Kidney glomerular epithelial cell (primary cell): Measurements from ENCODE around the gene GSE1.

Source experiments
- DNase-seq: peaks from one replicate; lab custom pipeline; 2025; lab: John Stamatoyannopoulos, UW

Gene GSE1

GRCh38 chr16:85616607-85617321, 3.6 kb downstream of the GSE1 start:
- no peak for DNase-seq

DNA sequence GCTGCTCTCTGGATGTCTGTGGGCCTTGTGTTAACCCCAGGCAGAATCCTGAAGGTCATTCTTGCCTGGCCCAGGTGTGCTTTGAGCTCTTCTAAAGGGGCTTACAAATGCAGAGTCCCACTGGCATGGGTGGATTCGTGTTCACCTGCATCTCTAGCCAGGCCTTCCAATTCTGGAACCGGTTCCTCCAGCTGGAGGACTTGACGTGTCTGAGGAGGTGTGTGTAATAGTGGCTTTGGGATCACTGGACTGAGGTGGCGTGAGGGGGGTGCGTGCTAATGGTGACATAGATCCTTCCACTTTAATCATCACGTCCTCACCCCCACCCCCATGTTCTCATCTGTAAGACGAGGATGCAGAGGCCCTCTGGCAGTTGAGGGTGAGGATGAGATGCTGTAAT, 4.8 kb downstream of the GSE1 start:
- no peak for DNase-seq

DNA sequence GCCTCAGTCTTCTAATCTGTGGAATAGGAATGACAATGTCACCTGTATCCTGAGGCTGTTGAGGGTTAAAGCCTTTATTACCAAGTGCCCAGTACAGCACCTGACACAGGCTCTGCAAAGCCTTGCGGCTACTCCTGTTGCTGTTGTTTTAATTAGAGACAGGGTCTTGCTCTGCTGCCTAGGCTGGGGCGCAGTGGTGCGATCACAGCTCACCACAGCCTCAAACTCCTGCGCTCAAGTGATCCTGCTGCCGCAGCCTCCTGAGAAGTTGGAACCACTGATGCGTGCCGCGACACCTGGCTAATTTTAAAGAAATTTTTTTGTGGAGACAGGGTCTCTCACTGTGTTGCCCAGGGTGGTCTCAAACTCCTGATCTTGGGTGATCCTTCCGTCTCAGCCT, 5.4 kb downstream of the GSE1 start:
- DNase-seq, result no peak

- DNase-seq, result no peak
These were observed 6.2 kb downstream of the GSE1 start for GRCh38 chr16:85619101-85619891.

GRCh38 chr16:85620374-85620773, 7.3 kb downstream of the GSE1 start:
- no peak for DNase-seq

DNA sequence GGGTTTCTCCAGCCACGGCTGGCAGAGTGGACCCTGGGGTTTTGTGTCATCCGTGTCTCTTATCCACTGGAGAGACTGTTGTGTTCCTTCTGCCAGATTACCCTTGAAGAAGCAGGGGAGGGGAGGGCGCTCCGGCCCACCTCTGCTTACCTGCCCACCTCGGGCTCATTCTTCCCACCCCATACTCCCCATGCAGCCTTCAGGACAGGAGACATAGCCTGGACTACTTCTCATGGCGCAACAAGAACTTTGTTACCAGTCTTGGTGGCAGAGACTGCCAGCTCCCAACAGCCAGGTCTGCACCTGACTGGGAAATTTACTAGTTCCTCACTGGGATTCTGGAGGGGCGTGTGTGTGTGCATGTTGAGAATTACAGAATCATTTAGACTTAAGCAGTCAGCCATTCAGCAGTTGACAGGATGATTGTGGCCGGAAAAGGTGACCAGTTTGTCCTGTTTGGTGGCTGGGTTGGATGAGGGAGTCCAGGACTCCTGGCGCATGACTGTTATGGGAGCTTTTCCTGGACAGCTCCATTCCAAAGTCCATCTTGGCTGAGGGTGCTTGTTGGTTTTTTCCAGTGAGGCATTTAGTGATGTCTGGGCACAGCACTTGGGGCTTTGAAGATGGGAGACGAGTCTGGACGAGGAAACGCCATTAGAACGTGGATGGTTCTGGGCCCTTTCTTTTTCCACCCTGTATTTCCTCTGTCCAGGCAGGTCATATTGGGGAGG, 8.7 kb downstream of the GSE1 start:
- DNase-seq, result no peak

- no peak for DNase-seq
These were observed 9.6 kb downstream of the GSE1 start for GRCh38 chr16:85622683-85623082.

DNA sequence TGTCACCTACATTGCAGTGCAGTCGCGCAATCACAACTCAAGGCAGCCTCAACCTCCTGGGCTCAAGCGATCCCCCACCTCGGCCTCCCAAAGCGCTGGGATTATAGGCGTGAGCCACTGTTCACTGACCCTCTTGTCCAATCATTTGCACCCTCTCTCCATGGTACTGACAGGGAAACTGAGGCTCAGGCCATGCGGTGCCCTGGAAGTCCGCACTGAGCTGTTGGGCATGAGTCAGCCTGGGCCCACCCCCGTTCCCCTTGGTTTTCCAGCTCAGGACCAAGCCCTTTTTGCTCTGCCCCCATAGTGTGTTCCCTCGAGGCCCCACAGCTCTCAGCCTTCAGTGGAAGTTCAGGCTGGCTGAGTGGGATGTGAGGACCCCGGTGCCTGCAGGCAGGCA, 10.1 kb downstream of the GSE1 start:
- no peak for DNase-seq

GRCh38 chr16:85623997-85624601, 11.0 kb downstream of the GSE1 start:
- DNase-seq, result no peak

DNA sequence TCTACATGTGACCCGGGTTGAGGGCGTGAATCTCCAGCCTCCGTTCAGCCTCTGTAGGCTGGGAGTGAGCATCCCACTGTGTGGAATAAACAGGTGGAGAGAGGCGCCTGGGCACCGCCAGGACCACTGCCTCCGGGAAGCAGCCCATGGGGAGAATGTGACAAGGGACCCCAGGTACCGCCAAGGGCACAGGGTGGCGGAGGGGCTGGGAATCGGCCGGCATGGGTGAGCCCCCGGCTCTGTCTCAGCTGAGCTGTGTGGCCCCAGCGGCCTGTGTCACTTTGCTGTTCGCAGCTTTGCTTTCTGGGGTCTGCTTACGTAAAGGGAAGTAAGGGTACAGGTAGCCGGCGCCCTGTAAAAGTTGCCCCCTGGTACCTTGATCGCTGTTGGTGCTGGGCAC, 11.5 kb downstream of the GSE1 start:
- DNase-seq, result no peak

DNA sequence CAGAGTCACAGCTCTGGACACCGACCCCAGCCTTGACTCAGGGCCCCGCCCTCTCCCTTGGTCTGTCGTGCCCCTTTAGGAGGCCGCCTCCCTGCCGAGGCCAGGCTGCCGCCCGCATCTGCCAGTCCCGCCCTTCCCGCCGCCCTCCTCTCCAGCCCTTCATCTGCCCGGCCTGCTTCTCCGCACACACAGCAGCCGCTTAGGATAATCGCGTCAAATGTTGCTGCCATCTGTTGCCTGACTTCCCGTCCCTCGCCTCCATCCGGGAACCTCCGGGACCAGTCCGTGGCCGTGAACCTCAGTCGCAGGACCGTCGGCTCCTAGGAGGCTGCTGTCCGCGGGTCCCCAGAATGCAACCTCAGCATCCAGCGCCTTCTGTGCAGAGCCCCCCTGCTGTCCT, 11.9 kb downstream of the GSE1 start:
- DNase-seq, result no peak

DNA sequence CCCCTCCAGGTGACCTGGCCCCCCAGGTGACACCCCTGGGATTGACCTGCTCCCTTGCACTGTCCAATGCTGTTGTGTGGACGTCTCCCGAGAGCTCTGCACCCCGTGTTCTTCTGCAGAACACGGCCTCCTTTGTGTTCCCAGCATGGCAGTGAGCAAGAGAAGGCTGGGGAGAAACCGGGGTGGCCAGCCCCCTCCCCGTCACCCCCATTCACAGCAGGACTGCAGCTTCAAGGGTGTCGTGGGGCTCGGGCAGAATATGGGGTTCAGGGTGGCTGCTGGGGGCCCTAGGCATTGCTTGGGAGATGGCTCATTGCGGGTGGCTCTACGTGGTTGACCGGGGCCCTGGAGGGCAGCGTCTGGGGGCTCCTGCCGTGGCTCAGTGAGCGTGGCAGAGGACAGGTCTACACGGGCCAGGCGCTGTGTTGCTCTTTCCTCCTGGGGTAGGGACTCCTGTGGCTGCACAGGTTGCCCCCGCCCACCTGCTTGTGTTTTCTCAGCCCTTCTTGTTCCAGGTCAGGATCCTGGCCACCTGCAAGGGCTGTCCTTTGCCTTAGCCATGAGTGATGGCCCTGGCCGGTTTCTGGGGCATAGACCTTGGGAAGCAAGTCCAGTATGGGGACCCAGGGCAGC, 12.5 kb downstream of the GSE1 start:
- no peak for DNase-seq

DNA sequence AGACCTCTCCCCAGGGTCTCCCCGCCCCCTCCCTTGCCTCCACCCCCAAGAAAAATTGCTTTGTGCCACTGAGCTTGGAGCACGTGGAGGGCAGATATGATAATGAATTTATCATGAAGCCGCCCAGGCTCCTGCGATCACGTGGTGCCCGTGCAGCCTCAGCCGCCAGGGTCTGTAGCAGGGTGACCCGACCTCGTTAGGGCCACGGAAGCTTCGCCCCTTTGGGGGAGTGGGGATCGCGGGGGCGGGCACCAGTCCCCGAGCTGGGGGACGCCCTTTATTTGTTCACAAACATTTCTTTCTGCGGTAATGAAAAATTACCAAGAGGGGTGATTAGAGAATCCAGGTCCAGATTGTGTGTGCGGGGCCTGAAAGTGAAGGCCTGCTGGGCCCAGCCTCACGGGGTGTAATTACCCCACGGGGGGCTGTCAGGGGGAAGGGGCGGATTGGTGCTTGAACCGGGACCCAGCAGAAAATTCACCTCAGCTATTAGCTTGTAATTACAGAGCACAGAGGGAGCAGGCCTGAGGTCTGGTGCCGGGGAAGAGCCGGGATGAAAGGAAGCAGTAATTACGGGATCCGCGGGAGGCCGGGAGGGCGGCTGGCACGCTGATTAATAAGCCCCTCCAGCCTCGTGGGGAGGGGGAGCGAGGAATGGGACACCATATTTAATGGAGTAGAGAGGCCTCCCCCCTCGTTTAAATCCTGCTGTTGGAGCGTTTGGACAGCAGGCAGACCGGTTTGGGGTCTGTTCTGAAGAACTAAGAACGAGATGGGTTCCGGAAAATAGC, 13.3 kb downstream of the GSE1 start:
- DNase-seq, result no peak

- DNase-seq, result no peak
These were observed 14.0 kb downstream of the GSE1 start for GRCh38 chr16:85627089-85627488.

GRCh38 chr16:85627526-85628264, 14.6 kb downstream of the GSE1 start:
- DNase-seq, result no peak

- DNase-seq, result no peak
These were observed 15.1 kb downstream of the GSE1 start for GRCh38 chr16:85628265-85628556.

- DNase-seq, result no peak
These were observed 15.5 kb downstream of the GSE1 start for GRCh38 chr16:85628645-85629044.

GRCh38 chr16:85629326-85629725, 16.2 kb downstream of the GSE1 start:
- no peak for DNase-seq

- DNase-seq, result no peak
These were observed 16.7 kb downstream of the GSE1 start for GRCh38 chr16:85629853-85630252.

- no peak for DNase-seq
These were observed 18.1 kb downstream of the GSE1 start for GRCh38 chr16:85631230-85631629.
